HG03439 (cell line): Measurements from ENCODE around the gene L3MBTL4.
"Not testable (repeated sequence)": the region's sequence is repeated elsewhere in the genome, so short reads cannot be mapped to it uniquely, and the experiment has no call there.

Experiments used
- ATAC-seq: cut with Tn5 transposase; IDR thresholded peaks from one replicate; pipeline ENCODE4 v1.9.1; 2021; ENCODE audit warnings: mild to moderate bottlenecking, moderate library complexity; ENCODE audit not compliant: unreplicated experiment

Gene L3MBTL4

GRCh38 chr18:6414723-6415417 is at the start of gene L3MBTL4:
Gene L3MBTL4, minus strand, starts transcription at chr18:6414911. Its CDS starts 103,286 bp downstream, at chr18:6311625.
- ATAC-seq = peak; percentile 61

GRCh38 chr18:6452194-6452593 is 37.5 kb upstream of the L3MBTL4 start:
- ATAC-seq = no peak

- ATAC-seq = peak; percentile 67
These were observed 34.5 kb upstream of the L3MBTL4 start for GRCh38 chr18:6449213-6449612.

DNA sequence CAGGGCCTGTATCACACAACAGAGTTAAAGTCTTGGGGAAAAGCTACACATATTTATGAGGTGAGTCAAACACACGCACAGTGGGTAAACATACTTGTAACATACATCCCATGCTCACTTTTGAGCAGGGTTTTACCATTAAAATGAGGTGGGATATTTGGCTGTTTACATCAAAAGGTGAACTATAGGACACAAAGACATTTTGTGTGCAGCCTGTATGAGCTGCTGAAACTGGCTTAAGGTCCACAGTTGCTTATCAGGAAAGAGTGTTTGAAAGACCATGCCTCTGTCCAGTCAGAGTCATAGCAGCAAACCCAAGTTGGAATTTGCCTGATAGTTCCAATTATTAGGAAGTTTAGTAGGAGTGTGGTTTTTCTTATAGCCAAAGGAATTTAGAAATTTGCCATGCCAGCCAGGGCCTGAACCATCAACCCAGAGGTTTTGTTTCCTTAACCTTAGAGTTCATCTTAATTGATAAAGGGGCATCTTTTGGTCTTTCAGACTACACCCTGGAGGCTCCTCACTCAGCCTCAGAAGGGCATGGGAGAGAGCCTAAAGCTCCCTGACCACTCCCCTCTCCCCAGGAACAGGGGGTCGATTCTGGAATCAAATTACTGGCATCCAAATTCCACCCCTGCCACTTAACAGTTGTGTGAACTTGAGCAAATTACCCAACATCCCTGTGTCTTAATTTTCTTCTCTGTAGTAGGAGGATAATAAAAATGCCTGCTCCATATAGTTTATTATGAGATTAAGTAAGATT is 29.9 kb upstream of the L3MBTL4 start:
- no peak for ATAC-seq

DNA sequence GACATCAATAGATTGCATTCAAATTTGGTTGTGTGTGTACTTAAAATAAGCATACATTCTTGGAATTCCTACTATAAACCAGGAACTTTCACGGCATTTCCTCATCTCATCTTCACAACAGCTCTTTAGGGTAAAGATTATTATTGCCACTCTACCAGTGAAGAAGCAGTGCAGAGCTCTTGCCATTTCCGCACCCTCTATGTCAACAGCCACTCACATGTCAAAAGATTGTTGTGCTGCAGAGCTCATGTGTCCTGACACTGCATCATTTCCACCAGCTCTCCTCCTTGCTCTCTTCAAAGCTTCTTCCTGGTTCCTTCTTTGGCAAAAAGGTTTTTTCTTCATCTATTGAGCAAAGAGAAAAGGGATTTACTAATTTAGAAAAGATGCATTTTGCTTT is 26.5 kb upstream of the L3MBTL4 start:
- ATAC-seq = no peak

- no peak for ATAC-seq
These were observed 23.5 kb upstream of the L3MBTL4 start for GRCh38 chr18:6437937-6438818.

- no peak for ATAC-seq
These were observed 21.0 kb upstream of the L3MBTL4 start for GRCh38 chr18:6435731-6436130.

DNA sequence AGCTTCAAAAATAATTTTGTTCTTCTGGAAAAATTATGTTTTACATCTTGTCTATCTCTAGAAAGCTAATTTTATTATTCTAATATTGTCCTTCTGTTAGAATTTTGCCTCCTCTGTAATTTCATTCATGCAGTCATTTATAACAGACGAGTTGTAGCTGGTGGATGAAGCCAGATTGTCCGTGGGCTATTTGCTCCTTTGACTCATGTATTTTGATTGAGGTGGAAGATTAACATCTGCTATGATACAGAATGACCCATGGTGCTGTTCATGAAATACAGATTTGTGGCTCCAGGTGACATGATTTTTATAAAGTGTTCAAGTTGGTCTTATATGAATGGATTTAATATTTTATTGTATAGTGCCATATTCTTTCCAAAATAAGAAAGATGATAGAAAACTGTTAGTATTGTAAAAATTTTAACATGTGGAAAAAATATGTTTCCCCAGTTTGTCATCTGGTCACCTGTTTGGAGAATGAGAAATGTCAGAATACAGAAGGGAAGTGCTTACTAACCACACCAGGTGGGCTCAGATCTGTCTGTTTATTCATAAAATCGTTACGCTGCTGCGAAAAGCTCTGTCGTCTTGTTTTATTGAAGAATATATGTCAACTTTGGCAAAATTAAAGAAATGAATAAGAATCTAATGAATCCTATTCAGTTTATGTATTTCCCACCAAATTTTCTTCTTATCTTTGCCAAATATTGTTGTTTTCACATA is 20.4 kb upstream of the L3MBTL4 start:
- no peak for ATAC-seq

DNA sequence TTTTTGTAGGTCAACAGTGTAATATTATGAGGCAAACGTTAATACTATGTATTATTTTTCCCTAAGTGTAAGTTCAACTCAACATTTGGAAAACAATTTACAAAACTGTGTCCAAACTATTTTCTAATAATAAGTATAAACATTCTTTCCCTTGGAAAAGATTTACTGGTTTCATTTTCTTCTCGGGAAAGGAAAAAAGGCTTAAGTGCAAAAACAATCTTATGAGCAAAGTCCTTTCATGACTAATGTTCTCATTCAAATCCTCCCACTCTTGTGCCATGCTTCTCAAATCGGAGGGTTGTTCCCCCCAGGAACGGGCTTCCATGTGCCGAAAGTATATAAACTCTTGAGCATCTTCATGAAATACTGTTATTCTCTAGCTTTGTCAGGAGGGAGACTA is 19.8 kb upstream of the L3MBTL4 start:
- no peak for ATAC-seq

DNA sequence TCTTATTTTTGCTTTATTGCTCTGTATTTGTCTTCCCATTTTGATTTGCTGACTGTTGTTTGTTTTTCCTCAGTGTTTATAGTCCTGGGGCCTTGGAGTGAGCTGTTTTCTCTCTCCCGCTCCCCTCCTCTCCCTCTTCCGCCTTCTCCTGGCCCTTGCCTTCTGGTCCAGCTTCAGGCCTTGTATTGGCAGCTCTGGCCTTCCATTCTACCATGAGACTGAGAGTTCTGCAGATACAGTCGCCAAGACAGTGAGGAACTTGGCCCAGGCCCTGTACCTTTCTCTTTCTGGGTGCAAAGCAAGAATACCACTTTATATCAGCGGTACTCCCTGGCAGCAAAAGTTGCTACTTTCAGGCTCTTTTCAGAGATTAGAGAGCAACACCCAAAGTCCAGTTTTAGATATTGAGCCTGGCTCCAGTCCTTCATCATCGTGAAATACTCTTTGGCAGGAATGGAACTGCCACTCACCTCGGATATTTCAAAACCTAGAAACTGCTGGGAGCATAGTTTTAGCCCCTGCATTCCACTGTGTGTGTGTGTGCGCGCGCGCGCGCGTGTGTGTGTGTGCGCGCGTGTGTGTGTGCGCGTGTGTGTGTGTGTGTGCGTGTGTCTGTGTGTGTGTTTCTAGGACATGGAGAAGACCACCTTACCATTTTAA is 17.1 kb upstream of the L3MBTL4 start:
- ATAC-seq = no peak

DNA sequence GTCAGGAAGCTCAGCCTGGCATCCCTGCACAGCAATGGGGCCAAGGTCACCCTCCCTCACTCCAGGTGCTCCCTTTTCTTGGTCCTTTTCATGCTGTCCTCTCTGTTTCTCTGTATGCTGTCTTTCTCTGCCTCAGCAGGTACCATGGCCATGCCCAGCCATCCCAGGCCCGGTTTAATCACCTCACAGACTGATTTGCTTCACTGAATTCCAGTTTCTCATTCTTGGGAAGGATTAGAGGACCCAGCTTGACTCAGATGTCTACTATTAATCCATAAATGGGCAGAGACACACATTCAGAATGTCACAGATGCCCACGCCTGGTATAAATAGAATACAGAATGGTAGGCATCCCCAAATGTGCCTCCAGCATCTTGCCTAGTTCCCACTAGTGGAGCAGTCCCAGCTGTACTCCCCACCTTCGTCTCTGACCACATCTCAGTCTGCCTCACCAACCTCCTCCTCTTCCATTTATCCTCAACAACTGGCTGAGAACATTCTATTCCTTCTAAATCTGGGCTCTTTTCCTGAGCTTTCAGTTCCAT is 14.2 kb upstream of the L3MBTL4 start:
- no peak for ATAC-seq

DNA sequence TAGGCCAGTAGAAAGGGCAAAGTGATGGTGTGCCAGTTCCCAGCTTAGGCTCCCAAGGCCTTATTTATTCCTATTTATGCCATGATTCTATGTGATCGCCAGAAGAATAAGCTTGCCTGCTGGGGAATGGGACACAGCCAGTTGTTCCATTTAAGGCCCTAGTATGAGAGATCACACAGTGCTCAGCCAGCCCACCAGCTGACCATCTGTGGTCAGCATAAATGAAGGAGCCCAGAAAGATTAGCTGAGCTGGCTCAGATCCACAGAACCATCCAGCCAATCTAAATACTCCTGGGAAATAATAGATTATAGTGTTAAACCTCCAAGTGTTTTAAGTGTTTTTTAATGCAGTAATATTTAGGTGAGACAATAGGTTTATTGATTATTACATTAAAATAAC is 12.6 kb upstream of the L3MBTL4 start:
- ATAC-seq = no peak

- no peak for ATAC-seq
These were observed 8.6 kb upstream of the L3MBTL4 start for GRCh38 chr18:6423289-6423688.

- ATAC-seq = peak; percentile 89
These were observed 491 bp downstream of the L3MBTL4 start for GRCh38 chr18:6414118-6414722.

DNA sequence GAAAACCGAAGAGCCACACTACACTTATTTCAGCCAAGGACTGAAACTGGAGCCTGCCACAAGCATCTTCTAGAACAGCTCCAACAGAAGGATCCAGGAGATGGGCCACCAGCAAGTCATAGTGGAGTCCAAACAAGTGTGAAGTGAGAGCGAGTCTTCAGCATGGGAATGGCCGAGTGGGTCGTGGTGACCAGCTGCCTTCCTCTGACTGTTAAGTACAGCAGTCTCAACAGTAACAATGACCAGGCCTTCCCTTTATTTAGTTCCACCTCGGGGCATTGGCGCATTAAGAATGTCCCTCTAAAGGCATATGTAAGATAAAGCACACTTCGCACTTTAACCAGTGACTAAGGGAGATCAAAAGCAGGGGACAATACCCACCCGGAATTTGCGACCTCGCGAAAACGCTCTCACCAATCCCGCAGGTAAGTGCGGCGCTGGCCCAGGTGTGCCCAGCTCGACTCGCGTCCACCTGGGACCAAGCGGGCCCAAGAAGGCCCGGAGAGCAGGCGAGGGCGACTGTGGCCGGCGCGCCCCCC is 1.1 kb downstream of the L3MBTL4 start:
- ATAC-seq = no peak

GRCh38 chr18:6412933-6413472 is 1.7 kb downstream of the L3MBTL4 start:
- ATAC-seq = no peak

GRCh38 chr18:6411382-6411781 is 3.3 kb downstream of the L3MBTL4 start:
- no peak for ATAC-seq

GRCh38 chr18:6409933-6410332 is 4.8 kb downstream of the L3MBTL4 start:
- no peak for ATAC-seq

DNA sequence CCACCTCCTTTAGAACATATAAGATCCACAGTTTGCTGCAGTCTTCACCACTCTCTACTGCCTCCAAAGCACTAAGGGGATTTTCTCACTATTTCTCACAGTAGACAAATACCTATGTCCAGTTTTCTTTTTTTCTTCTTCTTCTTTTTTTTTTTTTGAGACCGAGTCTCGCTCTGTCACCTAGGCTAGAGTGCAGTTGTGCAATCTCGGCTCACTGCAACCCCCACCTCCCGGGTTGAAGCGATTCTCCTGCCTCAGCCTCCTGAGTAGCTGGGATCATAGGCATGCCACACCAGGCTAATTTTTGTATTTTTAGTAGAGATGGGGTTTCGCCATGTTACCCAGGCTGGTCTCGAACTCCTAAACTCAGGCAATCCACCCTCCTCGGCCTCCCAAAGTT is 6.2 kb downstream of the L3MBTL4 start:
- not testable (repeated sequence) for ATAC-seq
